Peyer's patch (tissue), 4 donors: ENCODE results near the gene TAF1C. TPM values are rescaled to one million over a fixed set of nuclear protein-coding genes. Genes with fewer than 3 reads are reported as not detected.

Source experiments
- DNase-seq, 3 donors: peaks; one replicate each; pipeline ENCODE4 v3.0.0-alpha.2; 2017 to 2019
- H3K27ac ChIP-seq, 4 donors: fragments of 200-600 bp; sonication (generic); one replicate each; pipeline ENCODE4 v1.5.1; 2016 to 2019
- H3K27me3 ChIP-seq, 2 donors: fragments of 200-600 bp; sonication (generic); one replicate each; pipeline ENCODE4 v1.5.1; 2019
- H3K36me3 ChIP-seq, 3 donors: fragments of 200-600 bp; sonication (generic); one replicate each; pipeline ENCODE4 v1.5.1; 2016 to 2019
- H3K4me1 ChIP-seq, 4 donors: fragments of 200-600 bp; sonication (generic); one replicate each; pipeline ENCODE4 v1.5.1; 2016 to 2019
- H3K4me3 ChIP-seq, 4 donors: fragments of 200-600 bp; sonication (generic); 1 replicate in 3 of 4; 2 replicates in 1 of 4; pipeline ENCODE4 v1.5.1; 2016 to 2019; ENCODE audit warnings: mild to moderate bottlenecking in 1 of 4
- H3K9me3 ChIP-seq, 4 donors: fragments of 200-600 bp; sonication (generic); one replicate each; pipeline ENCODE4 v1.5.1; 2016 to 2019; ENCODE audit warnings: mild to moderate bottlenecking in 1 of 4
- CTCF ChIP-seq, 6 experiments: fragments of 450-650 bp in 4 of 6; fragments of 200-600 bp in 2 of 6; sonication (generic) in 1 of 6; IDR thresholded peaks; one replicate each; pipeline ENCODE4 v1.5.1; 2017 to 2019; ENCODE audit warnings: antibody characterized with exemption in 6 of 6, mild to moderate bottlenecking in 3 of 6, moderate library complexity in 1 of 6
- POLR2A ChIP-seq, 2 donors: fragments of 450-650 bp; IDR thresholded peaks; one replicate each; pipeline ENCODE4 v1.5.1; 2017; ENCODE audit warnings: antibody characterized with exemption in 2 of 2, mild to moderate bottlenecking in 2 of 2, moderate library complexity in 2 of 2
- total RNA-seq, 4 donors: library from RNA; depleted of rRNA; stranded (reverse); fragments of >200 nt; gene quantifications; one replicate each; pipeline ENCODE4 v1.1.0, GENCODE V29; 2016

Gene TAF1C
- total RNA-seq, 4 donors from 2014 or later = 61.3 to 169 (median 97.0) TPM

GRCh38 chr16:84159007-84159406 is 27.9 kb downstream of the TAF1C start:
- DNase-seq = no peak
- H3K27ac ChIP-seq = no peak overlapping the region
- no peak overlapping the region for H3K4me3 ChIP-seq
- H3K9me3 ChIP-seq = no peaks in the 10 kb centered on the region
- H3K27me3 ChIP-seq = no peaks in the 10 kb centered on the region
- H3K36me3 ChIP-seq = no peaks in the 10 kb centered on the region
- no peaks in the 10 kb centered on the region for H3K4me1 ChIP-seq
- TF ChIP-seq CTCF (IDR thresholded peaks at IDR 0.05) (no peak), POLR2A (IDR thresholded peaks at IDR 0.05) (no peak)

GRCh38 chr16:84156342-84156784 is 30.5 kb downstream of the TAF1C start:
- H3K27me3 ChIP-seq = no peaks in the 10 kb centered on the region
- no peak overlapping the region for H3K27ac ChIP-seq
- no peaks in the 10 kb centered on the region for H3K9me3 ChIP-seq
- H3K4me1 ChIP-seq = no peaks in the 10 kb centered on the region
- no peak for DNase-seq
- H3K4me3 ChIP-seq = no peak overlapping the region
- H3K36me3 ChIP-seq = no peaks in the 10 kb centered on the region
- TF ChIP-seq POLR2A (IDR thresholded peaks at IDR 0.05) = no peak
- TF ChIP-seq CTCF (IDR thresholded peaks at IDR 0.05) = no peak

GRCh38 chr16:84155771-84156170 is 31.1 kb downstream of the TAF1C start:
- TF ChIP-seq POLR2A (IDR thresholded peaks at IDR 0.05) (no peak), CTCF (IDR thresholded peaks at IDR 0.05) (no peak)
- Histone ChIP-seq H3K4me1 (no peaks in the 10 kb centered on the region), H3K4me3 (no peak overlapping the region), H3K36me3 (no peaks in the 10 kb centered on the region), H3K9me3 (no peaks in the 10 kb centered on the region), H3K27ac (no peak overlapping the region), H3K27me3 (no peaks in the 10 kb centered on the region)
- no peak for DNase-seq

GRCh38 chr16:84155226-84155625 is 31.6 kb downstream of the TAF1C start:
- no peak for TF ChIP-seq POLR2A (IDR thresholded peaks at IDR 0.05)
- Histone ChIP-seq H3K9me3 (no peaks in the 10 kb centered on the region), H3K4me1 (no peaks in the 10 kb centered on the region), H3K27me3 (no peaks in the 10 kb centered on the region), H3K4me3 (no peak overlapping the region), H3K36me3 (no peaks in the 10 kb centered on the region), H3K27ac (no peak overlapping the region)
- DNase-seq = no peak

GRCh38 chr16:84153660-84154214 is 33.1 kb downstream of the TAF1C start:
- no peak for TF ChIP-seq CTCF (IDR thresholded peaks at IDR 0.05)
- no peak for TF ChIP-seq POLR2A (IDR thresholded peaks at IDR 0.05)
- H3K4me3 ChIP-seq = no peak overlapping the region
- H3K36me3 ChIP-seq = no peaks in the 10 kb centered on the region
- no peaks in the 10 kb centered on the region for H3K27me3 ChIP-seq
- no peaks in the 10 kb centered on the region for H3K9me3 ChIP-seq
- H3K4me1 ChIP-seq = no peaks in the 10 kb centered on the region
- H3K27ac ChIP-seq = no peak overlapping the region
- DNase-seq = no peak

- no peaks in the 10 kb centered on the region for H3K27me3 ChIP-seq
- no peaks in the 10 kb centered on the region for H3K9me3 ChIP-seq
- TF ChIP-seq POLR2A (IDR thresholded peaks at IDR 0.05) (no peak), CTCF (IDR thresholded peaks at IDR 0.05) (no peak)
- DNase-seq = no peak
- H3K27ac ChIP-seq = no peak overlapping the region
- no peaks in the 10 kb centered on the region for H3K36me3 ChIP-seq
- H3K4me1 ChIP-seq = no peaks in the 10 kb centered on the region
- H3K4me3 ChIP-seq = no peak overlapping the region
Measured at GRCh38 chr16:84150926-84151325, 35.9 kb downstream of the TAF1C start.
